Measurements from ENCODE around the gene FAM47B. TPM values are rescaled to one million over a fixed set of nuclear protein-coding genes. Genes with fewer than 3 reads are reported as not detected.

Gene FAM47B
- polyA plus RNA-seq, 1 donor from 2014 or later, result not detected

DNA sequence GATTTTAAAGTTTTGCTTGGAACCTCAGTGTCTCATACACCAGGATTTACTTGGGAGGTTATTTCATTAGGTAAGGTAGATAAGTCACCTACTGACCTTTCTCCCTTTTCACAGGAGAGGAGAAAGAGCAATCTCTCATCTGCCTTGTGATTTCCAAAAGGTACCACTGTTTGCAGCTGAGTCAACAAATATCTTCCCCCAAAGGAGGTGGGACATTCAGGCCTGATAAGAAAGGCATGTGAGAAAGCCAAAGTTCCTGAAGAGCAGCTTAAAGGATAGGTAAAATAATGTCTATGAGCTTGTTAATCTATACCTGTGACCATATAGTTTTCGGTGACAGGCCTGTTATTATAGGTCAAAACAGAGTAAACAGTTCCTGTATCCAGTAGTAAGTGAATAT lies 45.0 kb downstream of the FAM47B start:
- H3K4me3 Mint-ChIP-seq, result no peak overlapping the region
- H3K4me1 Mint-ChIP-seq, result no peaks in the 10 kb centered on the region
- no peak overlapping the region for H3K27ac Mint-ChIP-seq
- H3K9me3 Mint-ChIP-seq, result peaks cover 0 to 12% (median 2%) of the 10 kb centered on the region in 3 donors
- H3K27me3 Mint-ChIP-seq, result no peaks in the 10 kb centered on the region
- H3K36me3 Mint-ChIP-seq, result no peaks in the 10 kb centered on the region
